HL-60 (cell line): ENCODE measurements around the gene IRAK1.

Source experiments
- CTCF ChIP-seq: IDR thresholded peaks from one replicate; pipeline ENCODE4 v1.5.1; 2011; ENCODE audit warnings: low read length, control low read depth, inconsistent platforms; ENCODE audit not compliant: insufficient read depth
- GABPA ChIP-seq: IDR thresholded peaks from 2 replicates; pipeline ENCODE4 v1.6.1; 2012; ENCODE audit warnings: low read depth
- POLR2AphosphoS5 ChIP-seq: IDR thresholded peaks from 2 replicates; pipeline ENCODE4 v1.6.1; 2012; ENCODE audit warnings: low read depth
- REST ChIP-seq: IDR thresholded peaks from 2 replicates; pipeline ENCODE4 v1.6.1; 2012; ENCODE audit warnings: low read depth; ENCODE audit not compliant: insufficient replicate concordance
- SPI1 ChIP-seq: IDR thresholded peaks from 2 replicates; pipeline ENCODE4 v1.6.1; 2012; ENCODE audit warnings: low read depth, mild to moderate bottlenecking, borderline replicate concordance

GRCh38 chrX:153989973-153990655 lies 29.6 kb downstream of the IRAK1 start:
- TF ChIP-seq CTCF (no peak), POLR2AphosphoS5 (no peak), REST (no peak), GABPA (no peak), SPI1 (no peak)
